ENCODE data around the gene SOCS1. TPM values are rescaled to one million over a fixed set of nuclear protein-coding genes. Genes with fewer than 3 reads are reported as not detected.

The SOCS1 gene
- polyA plus RNA-seq, 2 of the 4 experiments (the other 2 are of a cell fraction), result 0.16 to 0.26 TPM

GRCh38 chr16:11258553-11259492 is 2.8 kb upstream of the SOCS1 start:
- H3K9me3 ChIP-seq, result no peaks in the 10 kb centered on the region
- no peak for ATAC-seq
- H3K4me1 ChIP-seq, result 0 out of 3 replicates have a peak, but pooled peaks cover 5% of the 10 kb centered on the region
- H3K4me3 ChIP-seq, result no peak overlapping the region
- H3K4me2 ChIP-seq, result 0 out of 3 replicates have a peak overlapping the region, but pooled peaks have one; percentile 14
- POLR2A ChIA-PET, result no interaction called here
- no peak for DNase-seq (ENCODE audit: low read depth in 1 of 2, low spot score in 1 of 2)
- WGBS (ENCODE audit: missing lambda C conversion rate), result 52% methylated on average over 15 of the region's 15 CpGs
- no peak overlapping the region for H3K27ac ChIP-seq
- TF ChIP-seq SREBF2 (IDR thresholded peaks at IDR 0.05) (no peak), PHF8 (IDR thresholded peaks at IDR 0.05; ENCODE audit: borderline replicate concordance, low read depth) (no peak), HOXA7 (CRISPR knock-in tag; IDR thresholded peaks at IDR 0.05) (no peak), RAD21 (conservative IDR thresholded peaks at IDR 0.05 in 1 of 2, IDR thresholded peaks at IDR 0.05 in 1 of 2) (no peak), EHMT2 (IDR thresholded peaks at IDR 0.05; ENCODE audit: low read depth) (no peak), FOSL2 (IDR thresholded peaks at IDR 0.05) (no peak), FOSL2 (CRISPR knock-in tag; IDR thresholded peaks at IDR 0.05) (no peak), POLR2AphosphoS2 (conservative IDR thresholded peaks at IDR 0.05; ENCODE audit: low read length) (no peak), FOSB (CRISPR knock-in tag; IDR thresholded peaks at IDR 0.05) (no peak), TP53 (CRISPR knock-in tag; IDR thresholded peaks at IDR 0.05) (no peak), TFCP2L1 (CRISPR knock-in tag; IDR thresholded peaks at IDR 0.05) (no peak), RFX5 (IDR thresholded peaks at IDR 0.05) (no peak), FOXS1 (CRISPR knock-in tag; IDR thresholded peaks at IDR 0.05) (no peak), KDM5A (IDR thresholded peaks at IDR 0.05) (no peak)
- TF ChIP-seq, protein P1, sequence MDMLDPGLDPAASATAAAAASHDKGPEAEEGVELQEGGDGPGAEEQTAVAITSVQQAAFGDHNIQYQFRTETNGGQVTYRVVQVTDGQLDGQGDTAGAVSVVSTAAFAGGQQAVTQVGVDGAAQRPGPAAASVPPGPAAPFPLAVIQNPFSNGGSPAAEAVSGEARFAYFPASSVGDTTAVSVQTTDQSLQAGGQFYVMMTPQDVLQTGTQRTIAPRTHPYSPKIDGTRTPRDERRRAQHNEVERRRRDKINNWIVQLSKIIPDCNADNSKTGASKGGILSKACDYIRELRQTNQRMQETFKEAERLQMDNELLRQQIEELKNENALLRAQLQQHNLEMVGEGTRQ (IDR thresholded peaks at IDR 0.05), result no peak
- TF ChIP-seq, protein P2, sequence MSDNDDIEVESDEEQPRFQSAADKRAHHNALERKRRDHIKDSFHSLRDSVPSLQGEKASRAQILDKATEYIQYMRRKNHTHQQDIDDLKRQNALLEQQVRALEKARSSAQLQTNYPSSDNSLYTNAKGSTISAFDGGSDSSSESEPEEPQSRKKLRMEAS (IDR thresholded peaks at IDR 0.05), result no peak
- no peak for FAIRE-seq
- CTCF ChIA-PET, result interaction anchor here (0.6 to 12.3 kb wide), 13 partner anchors 11 to 309 kb away, joined by 3 to 364 read pairs (median 10); partner anchors contain the start of genes PRM2, PRM3 and TNP2

GRCh38 chr16:11257131-11257938 is 1.3 kb upstream of the SOCS1 start:
- DNase-seq (ENCODE audit: low read depth in 1 of 2, low spot score in 1 of 2), result peak; percentile 81 to 91
- FAIRE-seq, result no peak
- Histone ChIP-seq H3K4me1 (0 out of 3 replicates have a peak, but pooled peaks cover 5% of the 10 kb centered on the region), H3K27ac (peak overlapping the region; percentile 94 to 95), H3K4me3 (peak overlapping the region; percentile 81), H3K4me2 (peak overlapping the region; percentile 100), H3K9me3 (no peaks in the 10 kb centered on the region)
- ATAC-seq, result peak; percentile 63 to 86
- ChIA-PET CTCF (interaction anchor here (0.6 to 12.3 kb wide), 46 partner anchors 11 to 325 kb away, joined by 3 to 364 read pairs (median 6); partner anchors contain the start of genes CLEC16A, PRM2, PRM3 and RMI2), POLR2A (interaction anchor here (1.0 to 2.7 kb wide), 4 partner anchors 95 to 286 kb away, joined by 4 to 30 read pairs (median 8); no protein-coding TSS in a partner anchor)
- 28% methylated on average over 15 of the region's 21 CpGs for WGBS (ENCODE audit: missing lambda C conversion rate)
- TF ChIP-seq, protein P3, sequence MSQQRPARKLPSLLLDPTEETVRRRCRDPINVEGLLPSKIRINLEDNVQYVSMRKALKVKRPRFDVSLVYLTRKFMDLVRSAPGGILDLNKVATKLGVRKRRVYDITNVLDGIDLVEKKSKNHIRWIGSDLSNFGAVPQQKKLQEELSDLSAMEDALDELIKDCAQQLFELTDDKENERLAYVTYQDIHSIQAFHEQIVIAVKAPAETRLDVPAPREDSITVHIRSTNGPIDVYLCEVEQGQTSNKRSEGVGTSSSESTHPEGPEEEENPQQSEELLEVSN (IDR thresholded peaks at IDR 0.05; ENCODE audit: borderline replicate concordance, low read depth), result peak; percentile 69; the same call in 1 of the 2 replicates
- TF ChIP-seq, protein P4, sequence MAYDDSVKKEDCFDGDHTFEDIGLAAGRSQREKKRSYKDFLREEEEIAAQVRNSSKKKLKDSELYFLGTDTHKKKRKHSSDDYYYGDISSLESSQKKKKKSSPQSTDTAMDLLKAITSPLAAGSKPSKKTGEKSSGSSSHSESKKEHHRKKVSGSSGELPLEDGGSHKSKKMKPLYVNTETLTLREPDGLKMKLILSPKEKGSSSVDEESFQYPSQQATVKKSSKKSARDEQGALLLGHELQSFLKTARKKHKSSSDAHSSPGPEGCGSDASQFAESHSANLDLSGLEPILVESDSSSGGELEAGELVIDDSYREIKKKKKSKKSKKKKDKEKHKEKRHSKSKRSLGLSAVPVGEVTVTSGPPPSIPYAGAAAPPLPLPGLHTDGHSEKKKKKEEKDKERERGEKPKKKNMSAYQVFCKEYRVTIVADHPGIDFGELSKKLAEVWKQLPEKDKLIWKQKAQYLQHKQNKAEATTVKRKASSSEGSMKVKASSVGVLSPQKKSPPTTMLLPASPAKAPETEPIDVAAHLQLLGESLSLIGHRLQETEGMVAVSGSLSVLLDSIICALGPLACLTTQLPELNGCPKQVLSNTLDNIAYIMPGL (CRISPR knock-in tag; IDR thresholded peaks at IDR 0.05; ENCODE audit: borderline replicate concordance), result no peak
- TF ChIP-seq REST (IDR thresholded peaks at IDR 0.05) (no peak), CTCF (IDR thresholded peaks at IDR 0.05) (peak; percentile 67), MAFK (IDR thresholded peaks at IDR 0.05; ENCODE audit: partially characterized antibody) (no peak), RAD21 (conservative IDR thresholded peaks at IDR 0.05 in 1 of 2, IDR thresholded peaks at IDR 0.05 in 1 of 2) (peak; percentile 70 to 82), CBX8 (IDR thresholded peaks at IDR 0.05) (no peak), ZC3H11A (IDR thresholded peaks at IDR 0.05) (no peak), EHMT2 (IDR thresholded peaks at IDR 0.05; ENCODE audit: low read depth) (no peak)
- TF ChIP-seq, protein P2 (IDR thresholded peaks at IDR 0.05), result peak; percentile 64
